Endothelial cell of umbilical vein (primary cell): ENCODE measurements around the gene CSNK1E.

Experiments
- EZH2 ChIP-seq: IDR thresholded peaks from 2 replicates; pipeline ENCODE4 v1.6.1; 2012; ENCODE audit warnings: borderline replicate concordance, low read depth, mild to moderate bottlenecking, moderate library complexity, low read length, inconsistent platforms; ENCODE audit not compliant: severe bottlenecking
- GATA2 ChIP-seq: IDR thresholded peaks from 2 replicates; pipeline ENCODE4 v1.7.0; 2011; ENCODE audit warnings: low read depth, mild to moderate bottlenecking, moderate library complexity, mixed read lengths, low read length; ENCODE audit not compliant: insufficient read length, insufficient read depth
- POLR2A ChIP-seq: IDR thresholded peaks from 2 replicates; pipeline ENCODE4 v1.6.1; 2012; ENCODE audit warnings: low read depth, mild to moderate bottlenecking, control low read depth, low read length
- POLR2AphosphoS5 ChIP-seq: IDR thresholded peaks from 2 replicates; pipeline ENCODE4 v1.6.1; 2012; ENCODE audit warnings: low read depth, mild to moderate bottlenecking, control low read depth, low read length, moderate library complexity; ENCODE audit not compliant: insufficient read depth
- TF ChIP-seq, protein P1 (sequence below), 2 donors: IDR thresholded peaks; 1 replicate in 1 of 2; 2 replicates in 1 of 2; pipeline ENCODE4 v1.5.1; 2011; ENCODE audit warnings: low read length in 2 of 2, mild to moderate bottlenecking in 2 of 2, moderate library complexity in 2 of 2, control low read depth in 1 of 2, inconsistent platforms in 1 of 2, low read depth in 1 of 2; ENCODE audit not compliant: insufficient read depth in 1 of 2; ENCODE audit errors: extremely low read depth in 1 of 2

DNA sequence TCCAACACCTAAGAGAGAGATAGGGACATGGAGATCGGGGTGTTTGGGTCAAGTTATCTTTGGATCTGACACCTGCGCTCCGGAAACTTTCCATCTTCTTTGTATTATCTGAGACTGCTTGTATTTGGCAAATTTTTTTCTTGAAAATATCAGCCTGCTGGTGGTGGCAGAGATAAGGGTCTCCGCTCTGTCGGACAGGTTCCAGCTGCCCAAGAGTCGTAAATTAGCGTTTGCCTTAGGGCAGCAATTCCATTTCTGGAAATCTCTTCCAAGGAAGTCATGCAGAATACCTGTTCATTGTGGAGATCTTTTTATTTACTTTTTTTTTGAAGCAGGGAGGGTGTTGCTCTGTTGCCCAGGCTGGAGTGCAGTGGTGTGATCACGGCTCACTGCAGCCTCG, 19.5 kb upstream of the CSNK1E start:
- TF ChIP-seq, protein P1, sequence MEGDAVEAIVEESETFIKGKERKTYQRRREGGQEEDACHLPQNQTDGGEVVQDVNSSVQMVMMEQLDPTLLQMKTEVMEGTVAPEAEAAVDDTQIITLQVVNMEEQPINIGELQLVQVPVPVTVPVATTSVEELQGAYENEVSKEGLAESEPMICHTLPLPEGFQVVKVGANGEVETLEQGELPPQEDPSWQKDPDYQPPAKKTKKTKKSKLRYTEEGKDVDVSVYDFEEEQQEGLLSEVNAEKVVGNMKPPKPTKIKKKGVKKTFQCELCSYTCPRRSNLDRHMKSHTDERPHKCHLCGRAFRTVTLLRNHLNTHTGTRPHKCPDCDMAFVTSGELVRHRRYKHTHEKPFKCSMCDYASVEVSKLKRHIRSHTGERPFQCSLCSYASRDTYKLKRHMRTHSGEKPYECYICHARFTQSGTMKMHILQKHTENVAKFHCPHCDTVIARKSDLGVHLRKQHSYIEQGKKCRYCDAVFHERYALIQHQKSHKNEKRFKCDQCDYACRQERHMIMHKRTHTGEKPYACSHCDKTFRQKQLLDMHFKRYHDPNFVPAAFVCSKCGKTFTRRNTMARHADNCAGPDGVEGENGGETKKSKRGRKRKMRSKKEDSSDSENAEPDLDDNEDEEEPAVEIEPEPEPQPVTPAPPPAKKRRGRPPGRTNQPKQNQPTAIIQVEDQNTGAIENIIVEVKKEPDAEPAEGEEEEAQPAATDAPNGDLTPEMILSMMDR (IDR thresholded peaks at IDR 0.05; ENCODE audit: extremely low read depth in 1 of 2, insufficient read depth in 1 of 2, low read depth in 1 of 2, low read length in 2 of 2): no peak
- TF ChIP-seq EZH2 (no peak), POLR2AphosphoS5 (no peak), POLR2A (no peak), GATA2 (no peak)
